Measurements from ENCODE around the gene PTGES2. TPM values are rescaled to one million over a fixed set of nuclear protein-coding genes. Genes with fewer than 3 reads are reported as not detected.

The PTGES2 gene
- total and polyA plus RNA-seq, 9 of the 15 experiments (the other 6 are each of a cell fraction or from before 2014, with no cell fraction given), result 2.4 to 196 (median 90.1) TPM

DNA sequence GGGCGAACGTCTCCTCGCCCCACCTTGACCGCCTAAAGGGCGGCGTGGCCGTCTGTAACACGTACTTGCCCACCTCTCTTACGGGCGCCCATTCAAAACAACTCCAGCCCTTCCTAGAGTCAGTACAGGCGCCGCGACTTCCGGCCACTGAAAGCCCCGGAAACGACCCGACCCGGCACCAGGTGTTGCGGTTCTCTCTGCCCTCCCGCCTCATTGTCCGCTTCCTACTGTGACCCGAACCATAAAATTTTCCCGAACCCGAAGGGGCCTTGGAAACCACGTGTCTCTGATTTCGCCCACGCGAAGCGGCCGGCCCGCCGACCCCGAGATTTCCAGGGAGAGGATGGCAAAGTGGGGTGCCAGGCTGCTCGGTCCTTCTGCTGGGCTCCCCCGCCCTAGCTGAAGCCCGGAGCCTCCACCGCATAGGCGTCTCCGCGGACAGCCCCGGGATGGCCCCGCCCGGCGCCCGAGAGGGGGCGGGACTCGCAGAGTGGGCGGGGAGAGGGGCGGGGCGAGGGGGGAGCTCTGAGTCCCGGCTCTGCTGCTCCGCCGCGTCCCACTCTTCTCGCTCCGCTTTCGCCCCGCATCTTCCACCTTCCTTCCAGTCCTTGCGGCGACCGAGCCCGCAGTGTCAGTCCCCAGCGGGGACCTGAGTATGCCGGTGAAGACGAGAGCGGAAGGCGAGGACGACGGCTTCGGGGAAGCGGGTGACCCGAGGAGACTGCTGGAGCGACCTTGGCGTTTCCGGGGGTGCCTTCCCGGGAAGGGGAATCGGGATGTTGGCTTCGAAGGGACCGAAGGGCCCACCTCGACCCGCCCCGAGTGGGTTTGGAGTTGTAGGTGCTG is 684 bp upstream of the PTGES2 start (continued):
- TF ChIP-seq, protein P1, sequence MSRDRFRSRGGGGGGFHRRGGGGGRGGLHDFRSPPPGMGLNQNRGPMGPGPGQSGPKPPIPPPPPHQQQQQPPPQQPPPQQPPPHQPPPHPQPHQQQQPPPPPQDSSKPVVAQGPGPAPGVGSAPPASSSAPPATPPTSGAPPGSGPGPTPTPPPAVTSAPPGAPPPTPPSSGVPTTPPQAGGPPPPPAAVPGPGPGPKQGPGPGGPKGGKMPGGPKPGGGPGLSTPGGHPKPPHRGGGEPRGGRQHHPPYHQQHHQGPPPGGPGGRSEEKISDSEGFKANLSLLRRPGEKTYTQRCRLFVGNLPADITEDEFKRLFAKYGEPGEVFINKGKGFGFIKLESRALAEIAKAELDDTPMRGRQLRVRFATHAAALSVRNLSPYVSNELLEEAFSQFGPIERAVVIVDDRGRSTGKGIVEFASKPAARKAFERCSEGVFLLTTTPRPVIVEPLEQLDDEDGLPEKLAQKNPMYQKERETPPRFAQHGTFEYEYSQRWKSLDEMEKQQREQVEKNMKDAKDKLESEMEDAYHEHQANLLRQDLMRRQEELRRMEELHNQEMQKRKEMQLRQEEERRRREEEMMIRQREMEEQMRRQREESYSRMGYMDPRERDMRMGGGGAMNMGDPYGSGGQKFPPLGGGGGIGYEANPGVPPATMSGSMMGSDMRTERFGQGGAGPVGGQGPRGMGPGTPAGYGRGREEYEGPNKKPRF (IDR thresholded peaks at IDR 0.05; ENCODE audit: low read depth, low read length), result no peak
- peak; percentile 92 for TF ChIP-seq RB1 (IDR thresholded peaks at IDR 0.05; ENCODE audit: low read depth)
- TF ChIP-seq RFX1 (IDR thresholded peaks at IDR 0.05), result no peak
- TF ChIP-seq ZNF507 (tag; conservative IDR thresholded peaks at IDR 0.05), result no peak
- TF ChIP-seq ESRRB (CRISPR knock-in tag; IDR thresholded peaks at IDR 0.05; ENCODE audit: borderline replicate concordance), result no peak
- TF ChIP-seq ZNF518B (CRISPR knock-in tag; IDR thresholded peaks at IDR 0.05), result no peak
- no peak for TF ChIP-seq POLR2B (IDR thresholded peaks at IDR 0.05; ENCODE audit: low read depth, partially characterized antibody)
- TF ChIP-seq ZNF124 (CRISPR knock-in tag; IDR thresholded peaks at IDR 0.05), result no peak
- TF ChIP-seq EP300 (IDR thresholded peaks at IDR 0.05; ENCODE audit: low read length), result no peak
- TF ChIP-seq, protein P2, sequence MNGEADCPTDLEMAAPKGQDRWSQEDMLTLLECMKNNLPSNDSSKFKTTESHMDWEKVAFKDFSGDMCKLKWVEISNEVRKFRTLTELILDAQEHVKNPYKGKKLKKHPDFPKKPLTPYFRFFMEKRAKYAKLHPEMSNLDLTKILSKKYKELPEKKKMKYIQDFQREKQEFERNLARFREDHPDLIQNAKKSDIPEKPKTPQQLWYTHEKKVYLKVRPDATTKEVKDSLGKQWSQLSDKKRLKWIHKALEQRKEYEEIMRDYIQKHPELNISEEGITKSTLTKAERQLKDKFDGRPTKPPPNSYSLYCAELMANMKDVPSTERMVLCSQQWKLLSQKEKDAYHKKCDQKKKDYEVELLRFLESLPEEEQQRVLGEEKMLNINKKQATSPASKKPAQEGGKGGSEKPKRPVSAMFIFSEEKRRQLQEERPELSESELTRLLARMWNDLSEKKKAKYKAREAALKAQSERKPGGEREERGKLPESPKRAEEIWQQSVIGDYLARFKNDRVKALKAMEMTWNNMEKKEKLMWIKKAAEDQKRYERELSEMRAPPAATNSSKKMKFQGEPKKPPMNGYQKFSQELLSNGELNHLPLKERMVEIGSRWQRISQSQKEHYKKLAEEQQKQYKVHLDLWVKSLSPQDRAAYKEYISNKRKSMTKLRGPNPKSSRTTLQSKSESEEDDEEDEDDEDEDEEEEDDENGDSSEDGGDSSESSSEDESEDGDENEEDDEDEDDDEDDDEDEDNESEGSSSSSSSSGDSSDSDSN (IDR thresholded peaks at IDR 0.05; ENCODE audit: borderline replicate concordance in 1 of 2, low read depth in 2 of 2, low read length in 2 of 2), result 0 out of 4 replicates have a peak, but pooled peaks of 1 of the 2 experiments have one; percentile 58
- TF ChIP-seq OTX1 (CRISPR knock-in tag; IDR thresholded peaks at IDR 0.05), result 0 out of 2 replicates have a peak, but pooled peaks have one; percentile 46
- 0 out of 2 replicates have a peak, but pooled peaks have one; percentile 68 for TF ChIP-seq KAT7 (CRISPR knock-in tag; IDR thresholded peaks at IDR 0.05; ENCODE audit: borderline replicate concordance)
- no peak; the same call in 1 of the 2 replicates for TF ChIP-seq PML (IDR thresholded peaks at IDR 0.05; ENCODE audit: low read length)
- TF ChIP-seq MTA1 (IDR thresholded peaks at IDR 0.05; ENCODE audit: borderline replicate concordance), result peak; percentile 27; the same call in 1 of the 2 replicates
- no peak for TF ChIP-seq HLTF (IDR thresholded peaks at IDR 0.05)
- TF ChIP-seq HMG20B (CRISPR knock-in tag; IDR thresholded peaks at IDR 0.05), result no peak
- no peak for TF ChIP-seq HNRNPK (IDR thresholded peaks at IDR 0.05; ENCODE audit: low read depth, low read length, poor library complexity, severe bottlenecking)
- TF ChIP-seq SMAD1 (IDR thresholded peaks at IDR 0.05; ENCODE audit: low read depth, low read length, partially characterized antibody), result no peak
